ENCODE measurements around the gene COL9A1. TPM values are rescaled to one million over a fixed set of nuclear protein-coding genes. Genes with fewer than 3 reads are reported as not detected.

Gene COL9A1
- total and polyA plus RNA-seq, 2 donors (not counting 1 experiment from before 2014, with no cell fraction given): not detected

DNA sequence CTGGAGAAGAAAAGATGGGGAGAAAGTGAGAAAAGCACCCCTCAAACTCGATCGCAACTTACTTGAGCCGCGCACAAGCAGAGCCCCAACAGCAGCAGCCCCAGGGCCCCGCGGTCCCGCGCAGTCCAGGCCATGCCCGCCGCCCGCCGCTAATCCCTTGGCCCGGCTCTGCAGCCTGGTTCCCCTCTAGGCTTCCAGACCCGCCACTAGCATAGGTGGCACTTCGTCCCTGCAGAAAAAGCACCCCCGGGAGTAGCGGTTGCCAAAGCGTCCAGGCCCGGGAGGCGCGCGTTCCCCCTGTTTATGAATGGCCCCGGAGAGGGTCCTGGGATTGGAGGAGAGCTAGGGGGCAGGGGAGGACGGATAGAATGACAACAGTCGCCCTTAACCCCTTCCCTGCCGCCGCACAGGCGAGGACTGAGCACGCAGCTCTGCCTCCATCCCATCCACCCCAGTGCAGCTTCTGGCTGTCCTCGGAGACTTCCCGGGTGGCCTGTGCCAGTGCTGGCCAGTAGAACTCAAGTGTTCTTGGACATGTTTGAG, 19.9 kb downstream of the COL9A1 start:
- Mint-ChIP-seq H3K27ac (no peak overlapping the region), H3K4me3 (no peak overlapping the region), H3K27me3 (peaks cover 45% of the 10 kb centered on the region), H3K4me1 (no peaks in the 10 kb centered on the region), H3K9me3 (ENCODE audit: insufficient read depth) (no peaks in the 10 kb centered on the region)
- Histone ChIP-seq H3K27ac (ENCODE audit: low read length in 2 of 2) (no peak overlapping the region), H2AFZ (ENCODE audit: insufficient read depth, low read depth, low read length, poor library complexity, severe bottlenecking) (peak overlapping the region; percentile 28), H4K20me1 (ENCODE audit: control insufficient read depth, insufficient read depth, low read length, poor library complexity, severe bottlenecking) (no peaks in the 10 kb centered on the region), H3K4me1 (ENCODE audit: control insufficient read depth in 2 of 2, insufficient read depth in 2 of 2, low read length in 2 of 2) (no peaks in the 10 kb centered on the region), H3K27me3 (replicated peaks in 1 of 4; ENCODE audit: control extremely low read depth in 1 of 4, control insufficient read depth in 3 of 4, insufficient read depth in 4 of 4, low read length in 3 of 4) (peaks cover 0 to 33% (median 7%) of the 10 kb centered on the region in 4 experiments), H3K79me2 (ENCODE audit: control insufficient read depth, insufficient read depth, low read length) (no peaks in the 10 kb centered on the region), H3K9me3 (ENCODE audit: control extremely low read depth in 1 of 3, control insufficient read depth in 2 of 3, insufficient read depth in 1 of 3, low read length in 2 of 3) (peaks cover 0 to 16% (median 0%) of the 10 kb centered on the region in 3 donors), H3K9ac (ENCODE audit: low read length) (no peak overlapping the region), H3K4me3 (ENCODE audit: control extremely low read depth in 1 of 5, extremely low read depth in 1 of 5, insufficient read depth in 1 of 5, low read depth in 2 of 5, low read length in 4 of 5) (no peak overlapping the region), H3K4me2 (replicated peaks; ENCODE audit: low read depth, low read length, poor library complexity, severe bottlenecking) (peak overlapping the region; percentile 28), H3K36me3 (replicated peaks in 1 of 2; ENCODE audit: control extremely low read depth in 1 of 2, control insufficient read depth in 1 of 2, extremely low read depth in 1 of 2, insufficient read depth in 2 of 2, low read length in 1 of 2) (no peaks in the 10 kb centered on the region)
- POLR2A ChIA-PET: no interaction called here
- TF ChIP-seq EZH2 (IDR thresholded peaks at IDR 0.05; ENCODE audit: borderline replicate concordance, insufficient read depth, low read depth, low read length, poor library complexity, severe bottlenecking): no peak
- TF ChIP-seq, protein P1, sequence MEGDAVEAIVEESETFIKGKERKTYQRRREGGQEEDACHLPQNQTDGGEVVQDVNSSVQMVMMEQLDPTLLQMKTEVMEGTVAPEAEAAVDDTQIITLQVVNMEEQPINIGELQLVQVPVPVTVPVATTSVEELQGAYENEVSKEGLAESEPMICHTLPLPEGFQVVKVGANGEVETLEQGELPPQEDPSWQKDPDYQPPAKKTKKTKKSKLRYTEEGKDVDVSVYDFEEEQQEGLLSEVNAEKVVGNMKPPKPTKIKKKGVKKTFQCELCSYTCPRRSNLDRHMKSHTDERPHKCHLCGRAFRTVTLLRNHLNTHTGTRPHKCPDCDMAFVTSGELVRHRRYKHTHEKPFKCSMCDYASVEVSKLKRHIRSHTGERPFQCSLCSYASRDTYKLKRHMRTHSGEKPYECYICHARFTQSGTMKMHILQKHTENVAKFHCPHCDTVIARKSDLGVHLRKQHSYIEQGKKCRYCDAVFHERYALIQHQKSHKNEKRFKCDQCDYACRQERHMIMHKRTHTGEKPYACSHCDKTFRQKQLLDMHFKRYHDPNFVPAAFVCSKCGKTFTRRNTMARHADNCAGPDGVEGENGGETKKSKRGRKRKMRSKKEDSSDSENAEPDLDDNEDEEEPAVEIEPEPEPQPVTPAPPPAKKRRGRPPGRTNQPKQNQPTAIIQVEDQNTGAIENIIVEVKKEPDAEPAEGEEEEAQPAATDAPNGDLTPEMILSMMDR (IDR thresholded peaks at IDR 0.05): no peak
- 8% methylated on average over 22 of the region's 31 CpGs for WGBS (ENCODE audit: insufficient coverage)
- ATAC-seq (ENCODE audit: low read depth): no peak
- DNase-seq: no peak
- intact Hi-C loops (cut with micrococcal nuclease): no loop called here
- CTCF ChIA-PET: no interaction called here

DNA sequence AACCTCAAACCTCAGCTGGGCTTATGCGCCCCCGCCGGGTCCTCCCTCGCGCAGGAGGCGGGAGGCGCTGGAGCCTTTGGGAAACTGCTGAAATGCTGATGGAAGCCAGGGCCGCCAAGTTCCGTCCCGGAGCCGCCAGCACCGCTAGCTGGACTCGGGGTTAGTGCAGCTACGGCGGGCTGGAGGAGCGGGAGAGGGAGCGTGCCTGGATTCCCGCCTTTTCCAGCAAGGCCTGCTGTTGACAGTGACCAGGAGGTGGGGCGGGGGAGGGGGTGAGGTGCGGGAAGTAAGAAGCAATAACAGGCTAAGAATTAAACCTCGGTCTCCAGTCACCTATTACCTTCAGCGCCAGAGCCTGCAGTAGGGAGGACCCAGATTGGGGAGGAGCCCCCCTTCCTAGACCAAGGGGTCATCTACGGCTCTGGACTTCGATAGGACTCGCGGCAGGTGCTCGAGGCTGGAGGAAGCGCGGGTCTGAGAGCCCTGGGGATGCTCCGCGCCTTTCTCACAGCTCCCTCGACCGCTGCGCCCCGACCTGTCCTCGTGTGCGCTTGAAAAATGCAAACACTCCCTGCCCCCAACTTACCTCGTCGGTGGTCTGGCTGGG, 20.5 kb downstream of the COL9A1 start:
- no peaks in the 10 kb centered on the region for H3K4me1 ChIP-seq (ENCODE audit: control insufficient read depth in 2 of 2, insufficient read depth in 2 of 2, low read length in 2 of 2)
- Mint-ChIP-seq H3K4me3 (no peak overlapping the region), H3K27me3 (peaks cover 50% of the 10 kb centered on the region)

More for the DNA sequence above, 20.5 kb downstream of the COL9A1 start:
- Histone ChIP-seq H3K4me2 (replicated peaks; ENCODE audit: low read depth, low read length, poor library complexity, severe bottlenecking) (peak overlapping the region; percentile 28), H3K27ac (ENCODE audit: low read length in 2 of 2) (no peak overlapping the region), H3K4me3 (ENCODE audit: control extremely low read depth in 1 of 5, extremely low read depth in 1 of 5, insufficient read depth in 1 of 5, low read depth in 2 of 5, low read length in 4 of 5) (no peak overlapping the region), H2AFZ (ENCODE audit: insufficient read depth, low read depth, low read length, poor library complexity, severe bottlenecking) (peak overlapping the region; percentile 28), H3K36me3 (replicated peaks in 1 of 2; ENCODE audit: control extremely low read depth in 1 of 2, control insufficient read depth in 1 of 2, extremely low read depth in 1 of 2, insufficient read depth in 2 of 2, low read length in 1 of 2) (no peaks in the 10 kb centered on the region), H3K79me2 (ENCODE audit: control insufficient read depth, insufficient read depth, low read length) (no peaks in the 10 kb centered on the region), H4K20me1 (ENCODE audit: control insufficient read depth, insufficient read depth, low read length, poor library complexity, severe bottlenecking) (no peaks in the 10 kb centered on the region), H3K9me3 (ENCODE audit: control extremely low read depth in 1 of 3, control insufficient read depth in 2 of 3, insufficient read depth in 1 of 3, low read length in 2 of 3) (peaks cover 0 to 16% (median 0%) of the 10 kb centered on the region in 3 donors), H3K27me3 (replicated peaks in 1 of 4; ENCODE audit: control extremely low read depth in 1 of 4, control insufficient read depth in 3 of 4, insufficient read depth in 4 of 4, low read length in 3 of 4) (peaks cover 0 to 33% (median 7%) of the 10 kb centered on the region in 4 experiments), H3K9ac (ENCODE audit: low read length) (no peak overlapping the region)
- intact Hi-C loops (cut with micrococcal nuclease): no loop called here
- TF ChIP-seq, protein P1 (IDR thresholded peaks at IDR 0.05): no peak
- no peak for TF ChIP-seq EZH2 (IDR thresholded peaks at IDR 0.05; ENCODE audit: borderline replicate concordance, insufficient read depth, low read depth, low read length, poor library complexity, severe bottlenecking)
- CTCF ChIA-PET: no interaction called here
- POLR2A ChIA-PET: no interaction called here
- Mint-ChIP-seq H3K27ac (no peak overlapping the region), H3K9me3 (ENCODE audit: insufficient read depth) (no peaks in the 10 kb centered on the region), H3K4me1 (no peaks in the 10 kb centered on the region)
- DNase-seq (no peak), ATAC-seq (ENCODE audit: low read depth) (no peak)
- 4% methylated on average over 29 of the region's 39 CpGs for WGBS (ENCODE audit: insufficient coverage)

Measured in B cell (primary cell).